Measurements from ENCODE around the gene IL12RB2. TPM values are rescaled to one million over a fixed set of nuclear protein-coding genes. Genes with fewer than 3 reads are reported as not detected.

The IL12RB2 gene
- total RNA-seq = 0.58 and 0.67 TPM in 2 replicates
- total RNA-seq (2013) = 0.33 TPM
- polyA plus RNA-seq = not detected in 2 replicates
- 0.17 and 0.36 TPM in 2 replicates for polyA minus RNA-seq

- H3K27ac Mint-ChIP-seq = peak within 1 kb of the TSS; percentile 10
- ATAC-seq (ENCODE audit: low read depth) (peak; percentile 58), DNase-seq (peak; percentile 29)
- intact Hi-C loops (cut with micrococcal nuclease) = loop anchor here (5.0 kb wide), 1 partner anchor 35 kb away; no protein-coding TSS in a partner anchor
- H3K4me2 ChIP-seq (replicated peaks; ENCODE audit: low read depth, low read length, poor library complexity, severe bottlenecking) = peak within 1 kb of the TSS; percentile 83
- TF ChIP-seq EZH2 (IDR thresholded peaks at IDR 0.05; ENCODE audit: borderline replicate concordance, insufficient read depth, low read depth, low read length, poor library complexity, severe bottlenecking) (peak; percentile 56), CTCF (IDR thresholded peaks at IDR 0.05) (no peak)
- 2% methylated on average over 63 of the region's 75 CpGs for WGBS (ENCODE audit: insufficient coverage)
- POLR2A ChIA-PET = no interaction called here
- H3K27me3 Mint-ChIP-seq = peaks cover 36% of the 10 kb centered on the region
- H3K4me1 ChIP-seq (ENCODE audit: control insufficient read depth in 2 of 2, insufficient read depth in 2 of 2, low read length in 2 of 2) = peaks cover 10 to 13% of the 10 kb centered on the region in 2 donors
- H3K9ac ChIP-seq (ENCODE audit: low read length) = peak within 1 kb of the TSS; percentile 53
- H3K4me1 Mint-ChIP-seq = peaks cover 12% of the 10 kb centered on the region
- H3K27me3 ChIP-seq (replicated peaks in 1 of 4; ENCODE audit: control extremely low read depth in 1 of 4, control insufficient read depth in 3 of 4, insufficient read depth in 4 of 4, low read length in 3 of 4) = peaks cover 0 to 17% (median 14%) of the 10 kb centered on the region in 4 experiments
- no peak within 1 kb of the TSS for H3K27ac ChIP-seq (ENCODE audit: low read length in 2 of 2)
- H3K9me3 ChIP-seq (ENCODE audit: control extremely low read depth in 1 of 3, control insufficient read depth in 2 of 3, insufficient read depth in 1 of 3, low read length in 2 of 3) = no peaks in the 10 kb centered on the region
- no peaks in the 10 kb centered on the region for H3K36me3 ChIP-seq (replicated peaks in 1 of 2; ENCODE audit: control extremely low read depth in 1 of 2, control insufficient read depth in 1 of 2, extremely low read depth in 1 of 2, insufficient read depth in 2 of 2, low read length in 1 of 2)
- CTCF ChIA-PET = no interaction called here
- H3K4me3 ChIP-seq (ENCODE audit: control extremely low read depth in 1 of 5, extremely low read depth in 1 of 5, insufficient read depth in 1 of 5, low read depth in 2 of 5, low read length in 4 of 5) = peak within 1 kb of the TSS; percentile 16 to 63 (median 39)
- no peaks in the 10 kb centered on the region for H3K79me2 ChIP-seq (ENCODE audit: control insufficient read depth, insufficient read depth, low read length)
- no peaks in the 10 kb centered on the region for H3K9me3 Mint-ChIP-seq (ENCODE audit: insufficient read depth)
- H3K4me3 Mint-ChIP-seq = peak within 1 kb of the TSS; percentile 87
- H2AFZ ChIP-seq (ENCODE audit: insufficient read depth, low read depth, low read length, poor library complexity, severe bottlenecking) = peak within 1 kb of the TSS; percentile 72
- H4K20me1 ChIP-seq (ENCODE audit: control insufficient read depth, insufficient read depth, low read length, poor library complexity, severe bottlenecking) = no peaks in the 10 kb centered on the region
Observed at GRCh38 chr1:67307251-67308060, at the start of gene IL12RB2. Gene IL12RB2 (plus strand): TSS chr1:67307873. CDS start chr1:67320369, 12,496 bp downstream.

GRCh38 chr1:67261680-67262079, 46.0 kb upstream of the IL12RB2 start:
- H3K27ac Mint-ChIP-seq = no peak overlapping the region

More at GRCh38 chr1:67261680-67262079, 46.0 kb upstream of the IL12RB2 start:
- ATAC-seq (ENCODE audit: low read depth) (no peak), DNase-seq (no peak)
- no peak overlapping the region for H3K27ac ChIP-seq (ENCODE audit: low read length in 2 of 2)
- peaks cover 0 to 4% (median 0%) of the 10 kb centered on the region in 4 experiments for H3K27me3 ChIP-seq (replicated peaks in 1 of 4; ENCODE audit: control extremely low read depth in 1 of 4, control insufficient read depth in 3 of 4, insufficient read depth in 4 of 4, low read length in 3 of 4)
- H4K20me1 ChIP-seq (ENCODE audit: control insufficient read depth, insufficient read depth, low read length, poor library complexity, severe bottlenecking) = no peaks in the 10 kb centered on the region
- Mint-ChIP-seq H3K4me3 (no peak overlapping the region), H3K27me3 (peaks cover 14% of the 10 kb centered on the region), H3K9me3 (ENCODE audit: insufficient read depth) (no peaks in the 10 kb centered on the region), H3K4me1 (peaks cover 10% of the 10 kb centered on the region)
- no peaks in the 10 kb centered on the region for H3K79me2 ChIP-seq (ENCODE audit: control insufficient read depth, insufficient read depth, low read length)
- H3K4me3 ChIP-seq (ENCODE audit: control extremely low read depth in 1 of 5, extremely low read depth in 1 of 5, insufficient read depth in 1 of 5, low read depth in 2 of 5, low read length in 4 of 5) = no peak overlapping the region
- ChIA-PET CTCF (interaction anchor here (1.2 kb wide), 1 partner anchor 239 kb away, joined by 5 read pairs; no protein-coding TSS in a partner anchor), POLR2A (no interaction called here)
- TF ChIP-seq EZH2 (IDR thresholded peaks at IDR 0.05; ENCODE audit: borderline replicate concordance, insufficient read depth, low read depth, low read length, poor library complexity, severe bottlenecking) = no peak
- TF ChIP-seq CTCF (IDR thresholded peaks at IDR 0.05) = no peak
- WGBS (ENCODE audit: insufficient coverage) = no CpG with 5 or more reads among the region's 4 CpGs
- H3K36me3 ChIP-seq (replicated peaks in 1 of 2; ENCODE audit: control extremely low read depth in 1 of 2, control insufficient read depth in 1 of 2, extremely low read depth in 1 of 2, insufficient read depth in 2 of 2, low read length in 1 of 2) = no peaks in the 10 kb centered on the region
- peaks cover 0 to 9% of the 10 kb centered on the region in 2 donors for H3K4me1 ChIP-seq (ENCODE audit: control insufficient read depth in 2 of 2, insufficient read depth in 2 of 2, low read length in 2 of 2)
- H2AFZ ChIP-seq (ENCODE audit: insufficient read depth, low read depth, low read length, poor library complexity, severe bottlenecking) = no peak overlapping the region
- H3K9ac ChIP-seq (ENCODE audit: low read length) = no peak overlapping the region
- intact Hi-C loops (cut with micrococcal nuclease) = no loop called here
- no peaks in the 10 kb centered on the region for H3K9me3 ChIP-seq (ENCODE audit: control extremely low read depth in 1 of 3, control insufficient read depth in 2 of 3, insufficient read depth in 1 of 3, low read length in 2 of 3)
- H3K4me2 ChIP-seq (replicated peaks; ENCODE audit: low read depth, low read length, poor library complexity, severe bottlenecking) = no peak overlapping the region
